GM06990 (cell line): ENCODE results near the gene LCN1.
"Not testable (repeated sequence)": the region's sequence is repeated elsewhere in the genome, so short reads cannot be mapped to it uniquely, and the experiment has no call there.

ENCODE experiments used
- DNase-seq: peaks from one replicate; pipeline ENCODE4 v3.0.0-alpha.2; 2011; ENCODE audit not compliant: insufficient read length; ENCODE audit errors: extremely low read depth
- H3K27me3 ChIP-seq: replicated peaks from 2 replicates; pipeline ENCODE4 v1.6.0; 2011; ENCODE audit warnings: low read length; ENCODE audit not compliant: control insufficient read depth, insufficient read depth
- H3K36me3 ChIP-seq: 2 replicates; pipeline ENCODE4 v1.5.1; 2011; ENCODE audit warnings: low read length; ENCODE audit not compliant: control insufficient read depth, insufficient read depth
- H3K4me3 ChIP-seq: replicated peaks from 2 replicates; pipeline ENCODE4 v1.5.1; 2011; ENCODE audit warnings: low read depth, mild to moderate bottlenecking, control low read depth, low read length
- TF ChIP-seq, protein P1 (sequence below): IDR thresholded peaks from 2 replicates; pipeline ENCODE4 v1.5.1; 2011; ENCODE audit warnings: low read length, control low read depth, mild to moderate bottlenecking, inconsistent platforms; ENCODE audit not compliant: insufficient read depth, poor library complexity, severe bottlenecking

The LCN1 gene

DNA sequence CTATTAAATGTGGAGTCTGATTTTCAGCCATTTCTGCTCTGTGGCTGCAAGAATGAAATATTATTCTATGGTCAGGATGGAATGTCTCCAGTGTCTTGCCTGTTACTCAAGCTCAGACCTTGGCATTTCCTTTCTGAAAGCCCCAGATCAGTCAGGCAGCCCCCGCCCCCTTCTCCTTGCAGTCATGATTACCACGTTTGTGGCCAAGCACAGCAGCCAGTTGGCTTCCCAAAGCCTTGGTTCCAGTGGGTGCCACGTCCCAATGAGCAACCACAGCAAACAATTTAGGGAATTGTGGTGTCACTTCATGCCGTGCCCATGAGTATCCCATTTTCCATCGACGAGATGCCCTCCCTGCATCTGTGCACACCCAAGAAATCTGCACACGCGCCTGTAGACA, 15.0 kb downstream of the LCN1 start:
- Histone ChIP-seq H3K27me3 (no peaks in the 10 kb centered on the region), H3K4me3 (no peak overlapping the region), H3K36me3 (no peaks in the 10 kb centered on the region)
- no peak for DNase-seq
- TF ChIP-seq, protein P1, sequence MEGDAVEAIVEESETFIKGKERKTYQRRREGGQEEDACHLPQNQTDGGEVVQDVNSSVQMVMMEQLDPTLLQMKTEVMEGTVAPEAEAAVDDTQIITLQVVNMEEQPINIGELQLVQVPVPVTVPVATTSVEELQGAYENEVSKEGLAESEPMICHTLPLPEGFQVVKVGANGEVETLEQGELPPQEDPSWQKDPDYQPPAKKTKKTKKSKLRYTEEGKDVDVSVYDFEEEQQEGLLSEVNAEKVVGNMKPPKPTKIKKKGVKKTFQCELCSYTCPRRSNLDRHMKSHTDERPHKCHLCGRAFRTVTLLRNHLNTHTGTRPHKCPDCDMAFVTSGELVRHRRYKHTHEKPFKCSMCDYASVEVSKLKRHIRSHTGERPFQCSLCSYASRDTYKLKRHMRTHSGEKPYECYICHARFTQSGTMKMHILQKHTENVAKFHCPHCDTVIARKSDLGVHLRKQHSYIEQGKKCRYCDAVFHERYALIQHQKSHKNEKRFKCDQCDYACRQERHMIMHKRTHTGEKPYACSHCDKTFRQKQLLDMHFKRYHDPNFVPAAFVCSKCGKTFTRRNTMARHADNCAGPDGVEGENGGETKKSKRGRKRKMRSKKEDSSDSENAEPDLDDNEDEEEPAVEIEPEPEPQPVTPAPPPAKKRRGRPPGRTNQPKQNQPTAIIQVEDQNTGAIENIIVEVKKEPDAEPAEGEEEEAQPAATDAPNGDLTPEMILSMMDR, result no peak

DNA sequence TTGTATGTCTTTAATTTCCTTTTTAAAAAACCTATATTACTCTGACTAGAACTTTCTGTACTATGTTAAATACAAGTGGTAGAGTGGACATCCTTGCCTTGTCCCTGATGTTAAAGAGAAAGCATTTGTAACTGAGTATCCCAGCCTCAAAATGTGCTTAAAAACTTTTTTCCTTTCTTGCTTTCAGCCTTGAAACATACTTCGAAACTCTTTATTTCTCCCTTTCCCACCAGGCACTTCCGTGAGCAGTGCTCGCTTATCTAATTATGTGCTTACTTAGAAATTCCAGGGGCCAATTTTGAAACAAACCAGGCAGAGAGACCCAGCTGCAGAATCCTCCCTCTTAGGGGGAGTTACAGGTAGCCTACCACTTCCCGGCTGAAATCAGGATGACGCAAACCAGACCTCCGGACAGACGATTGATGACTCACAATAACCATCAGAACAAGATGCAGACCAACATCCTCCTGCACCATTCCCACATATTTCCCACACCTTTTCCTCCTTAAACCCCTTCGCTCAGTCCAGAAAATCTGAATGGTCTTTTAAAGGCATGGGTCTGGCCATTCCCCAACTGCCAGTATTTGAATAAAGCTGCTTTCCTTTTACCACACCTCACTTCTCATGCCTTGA, 22.1 kb downstream of the LCN1 start:
- not testable (repeated sequence) for H3K36me3 ChIP-seq, H3K4me3 ChIP-seq, H3K27me3 ChIP-seq, DNase-seq

DNA sequence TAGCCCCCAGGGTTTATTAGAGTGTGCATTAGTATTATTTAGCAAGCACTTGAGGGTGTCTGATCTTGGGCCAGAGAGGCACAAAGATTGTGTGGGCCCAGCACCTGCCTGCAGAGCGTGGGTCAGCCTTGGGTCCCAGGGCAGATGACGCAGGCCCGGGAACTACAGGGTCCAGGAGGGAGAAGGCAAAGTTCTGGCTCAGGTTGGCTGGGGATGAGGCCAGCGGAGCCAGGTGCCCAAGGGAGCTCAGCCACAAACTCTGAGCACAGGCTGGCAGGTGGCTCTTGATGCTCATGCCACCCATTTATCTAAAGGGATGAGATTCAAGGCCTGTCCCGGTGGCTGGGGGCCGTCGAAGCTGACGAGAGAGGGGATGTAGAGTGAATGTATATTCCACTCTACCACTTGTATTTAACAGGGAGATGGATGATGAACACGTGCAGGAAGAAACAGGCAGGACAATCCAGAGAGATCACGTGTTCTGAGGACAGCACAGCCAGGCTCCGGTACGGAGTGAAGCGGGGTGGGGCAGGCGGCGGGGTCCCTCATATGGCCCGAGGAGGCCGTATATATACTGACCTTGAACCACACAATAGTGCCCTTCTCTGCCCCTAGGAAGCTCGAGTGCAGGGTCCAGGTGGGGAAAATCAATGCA, 23.9 kb downstream of the LCN1 start:
- no peaks in the 10 kb centered on the region for H3K36me3 ChIP-seq
- TF ChIP-seq, protein P1, result no peak
- H3K4me3 ChIP-seq, result no peak overlapping the region
- H3K27me3 ChIP-seq, result no peaks in the 10 kb centered on the region; the same call in 1 of the 2 replicates
- no peak for DNase-seq

DNA sequence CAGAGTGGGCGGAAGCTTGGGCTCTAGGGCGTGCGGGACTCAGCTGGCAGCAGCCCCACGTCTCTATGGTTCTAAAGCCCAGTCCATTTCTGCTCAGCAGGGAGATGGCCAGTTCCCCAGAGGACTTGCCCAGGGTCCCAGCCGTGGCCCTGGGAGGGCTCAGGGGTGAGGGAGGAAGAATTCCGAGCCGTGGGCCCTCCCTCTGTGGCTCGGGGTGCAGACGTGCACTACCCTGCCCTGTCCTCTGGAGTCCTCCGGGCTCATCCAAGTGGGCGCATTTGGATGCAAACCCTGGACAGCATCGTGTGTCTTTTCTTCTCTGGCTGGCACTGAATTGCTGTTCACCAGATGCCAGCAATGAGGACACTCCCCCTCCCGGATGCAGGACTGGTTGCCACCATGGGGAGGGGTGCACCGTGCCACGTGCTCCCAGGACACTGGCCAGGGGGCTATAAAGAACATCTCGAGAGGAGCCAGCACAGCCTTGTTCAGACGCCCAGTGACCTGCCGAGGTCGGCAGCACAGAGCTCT, 24.5 kb downstream of the LCN1 start, which contains the start of gene OBP2A:
OBP2A (plus strand) TSS at position 481 of the 531 bp plus-strand sequence. CDS start 55 bp downstream, outside the sequence.
- DNase-seq, H3K27me3 ChIP-seq, H3K4me3 ChIP-seq, H3K36me3 ChIP-seq: not testable (repeated sequence)

DNA sequence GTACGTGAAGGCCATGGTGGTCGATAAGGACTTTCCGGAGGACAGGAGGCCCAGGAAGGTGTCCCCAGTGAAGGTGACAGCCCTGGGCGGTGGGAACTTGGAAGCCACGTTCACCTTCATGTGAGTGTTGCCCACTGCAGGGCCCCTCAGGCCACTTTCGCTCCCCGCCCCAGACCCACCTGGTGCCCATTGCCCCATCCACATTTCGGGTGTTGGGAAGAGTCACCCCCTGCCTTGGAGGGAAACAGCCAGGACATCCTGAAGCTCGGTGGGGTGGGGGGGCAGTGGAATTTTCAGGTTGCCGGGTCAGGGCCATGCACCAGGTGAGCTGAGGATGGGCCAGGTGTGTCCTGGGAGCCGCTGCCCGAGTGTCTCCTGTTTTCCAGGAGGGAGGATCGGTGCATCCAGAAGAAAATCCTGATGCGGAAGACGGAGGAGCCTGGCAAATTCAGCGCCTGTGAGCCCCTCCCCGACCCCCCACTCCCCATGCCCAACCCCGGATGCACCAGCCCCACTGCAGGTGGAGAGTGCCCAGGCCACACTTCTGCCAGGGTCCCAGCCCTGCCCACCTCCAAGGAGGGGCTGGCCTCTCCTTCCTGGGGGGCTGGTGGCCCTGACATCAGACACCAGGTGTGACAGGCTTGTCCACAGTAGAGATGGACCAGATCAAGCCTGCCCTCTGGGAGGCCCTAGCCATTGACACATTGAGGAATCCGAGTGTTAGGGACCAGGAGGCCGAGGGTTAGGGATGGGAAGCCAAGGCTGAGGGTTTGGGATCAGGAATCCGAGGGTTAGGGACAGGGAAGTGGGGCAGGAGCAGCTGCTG, 25.8 kb downstream of the LCN1 start:
- not testable (repeated sequence) for H3K4me3 ChIP-seq, H3K27me3 ChIP-seq, H3K36me3 ChIP-seq, DNase-seq

DNA sequence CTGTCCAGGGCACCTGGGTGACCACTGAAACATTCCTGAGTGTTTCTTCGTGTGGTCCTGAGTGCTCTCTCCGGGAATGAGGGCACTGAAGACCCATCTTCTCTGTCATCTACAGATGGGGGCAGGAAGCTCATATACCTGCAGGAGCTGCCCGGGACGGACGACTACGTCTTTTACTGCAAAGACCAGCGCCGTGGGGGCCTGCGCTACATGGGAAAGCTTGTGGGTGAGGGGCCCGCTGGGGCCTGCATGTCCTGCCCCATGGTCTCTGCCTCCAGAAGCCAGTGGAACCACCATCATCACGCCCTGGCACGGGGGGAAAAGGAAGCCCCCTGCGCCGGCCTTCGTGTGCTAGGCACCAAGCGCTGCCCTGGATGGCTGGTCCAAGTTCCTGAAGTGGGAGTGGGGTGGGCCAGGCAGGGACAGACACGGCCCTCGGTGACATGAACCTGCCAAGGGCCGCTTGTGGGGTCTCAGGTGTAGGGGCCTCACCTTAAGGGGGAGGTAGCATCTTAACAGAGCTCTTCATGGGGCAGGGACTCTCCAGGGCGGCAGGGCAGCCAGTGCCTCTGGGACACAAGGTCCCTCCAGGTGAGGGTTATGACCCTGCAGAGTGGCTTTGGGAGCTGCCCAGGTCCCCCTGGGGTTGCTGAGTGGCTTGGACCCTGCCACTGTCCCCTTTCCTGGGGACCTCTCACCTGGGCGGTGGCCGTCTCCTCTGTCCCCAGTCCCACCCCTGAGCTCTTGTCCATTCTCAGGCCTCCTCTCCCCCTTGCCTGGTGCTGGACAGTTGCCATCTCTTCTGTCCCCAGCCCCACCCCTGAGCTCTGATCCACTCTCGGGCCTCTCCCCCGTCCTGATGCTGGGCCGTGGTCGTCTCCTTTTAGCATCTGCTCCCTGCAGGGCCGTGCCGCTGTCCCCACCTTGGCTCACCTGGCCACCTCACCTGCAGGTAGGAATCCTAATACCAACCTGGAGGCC, 26.8 kb downstream of the LCN1 start:
- TF ChIP-seq, protein P1, result no peak
- Histone ChIP-seq H3K27me3 (no peaks in the 10 kb centered on the region; the same call in 1 of the 2 replicates), H3K4me3 (no peak overlapping the region), H3K36me3 (no peaks in the 10 kb centered on the region)
- no peak for DNase-seq

DNA sequence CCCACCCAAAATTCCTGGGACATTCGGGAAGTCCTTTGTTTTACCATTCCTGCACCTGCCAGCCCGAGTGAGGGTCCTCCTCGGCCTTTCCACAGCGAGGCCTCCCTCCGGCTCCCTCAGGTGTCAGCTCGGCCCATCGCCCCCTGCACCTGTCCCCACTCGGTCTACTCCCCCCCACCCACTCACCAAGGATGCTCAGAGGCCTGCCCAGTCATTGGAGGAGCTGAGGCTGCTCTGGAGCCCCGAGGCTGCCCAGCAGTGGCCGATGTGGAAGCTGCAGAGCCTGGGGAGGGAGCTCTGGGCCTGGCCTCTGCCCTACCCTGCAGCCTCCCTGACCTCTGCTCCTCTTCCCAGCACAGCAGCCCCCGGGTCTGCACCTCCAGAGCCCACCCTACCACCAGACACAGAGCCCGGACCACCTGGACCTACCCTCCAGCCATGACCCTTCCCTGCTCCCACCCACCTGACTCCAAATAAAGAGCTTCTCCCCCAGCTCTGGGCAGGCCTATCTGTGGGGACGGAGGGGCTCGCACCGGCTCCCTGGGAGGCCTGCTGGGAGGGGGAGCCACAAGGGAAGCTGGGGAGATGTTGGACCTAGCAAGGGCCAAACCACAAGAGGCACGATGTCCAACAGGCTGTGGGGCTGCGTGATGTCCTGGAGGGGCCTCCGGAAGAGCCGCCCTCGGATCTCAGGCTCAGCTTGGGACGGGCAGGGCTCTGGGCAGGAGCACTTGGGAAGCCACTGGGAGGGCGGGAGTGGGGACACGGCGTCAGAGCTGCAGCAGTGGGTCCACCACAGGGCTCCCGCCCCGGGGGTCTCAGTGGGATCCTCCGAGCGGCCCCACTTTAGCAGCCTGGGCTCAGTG, 28.5 kb downstream of the LCN1 start:
- H3K36me3 ChIP-seq, DNase-seq, H3K4me3 ChIP-seq, H3K27me3 ChIP-seq: not testable (repeated sequence)
